HL-60 (cell line): ENCODE data around the gene RGL1.

Experiments
- CTCF ChIP-seq: IDR thresholded peaks from one replicate; pipeline ENCODE4 v1.5.1; 2011; ENCODE audit warnings: low read length, control low read depth, inconsistent platforms; ENCODE audit not compliant: insufficient read depth
- GABPA ChIP-seq: IDR thresholded peaks from 2 replicates; pipeline ENCODE4 v1.6.1; 2012; ENCODE audit warnings: low read depth
- POLR2AphosphoS5 ChIP-seq: IDR thresholded peaks from 2 replicates; pipeline ENCODE4 v1.6.1; 2012; ENCODE audit warnings: low read depth

GRCh38 chr1:183862967-183863366, 58.0 kb downstream of the RGL1 start:
- TF ChIP-seq CTCF, result no peak
- no peak for TF ChIP-seq GABPA
- TF ChIP-seq POLR2AphosphoS5, result no peak
